Gastroesophageal sphincter (tissue), 4 donors: ENCODE results near the gene ADCY9. TPM values are rescaled to one million over a fixed set of nuclear protein-coding genes. Genes with fewer than 3 reads are reported as not detected.
"Not testable (repeated sequence)": the region's sequence is repeated elsewhere in the genome, so short reads cannot be mapped to it uniquely, and the experiment has no call there.

Experiments
- ATAC-seq: fragments of 150-250 bp; one replicate; pipeline ENCODE4 v1.9.1; 2016; ENCODE audit warnings: mild to moderate bottlenecking, moderate library complexity
- H3K27ac ChIP-seq, 4 donors: fragments of 200-600 bp; sonication (generic) in 3 of 4; 1 replicate in 3 of 4; 2 replicates in 1 of 4; pipeline ENCODE4 v1.5.1; 2016 to 2019
- H3K27me3 ChIP-seq: fragments of 200-600 bp; sonication (generic); one replicate; pipeline ENCODE4 v1.5.1; 2019
- H3K36me3 ChIP-seq, 2 donors: fragments of 200-600 bp; sonication (generic); one replicate each; pipeline ENCODE4 v1.5.1; 2019; ENCODE audit warnings: control low read depth in 1 of 2
- H3K4me1 ChIP-seq, 3 donors: fragments of 200-600 bp; sonication (generic); 1 replicate in 2 of 3; 2 replicates in 1 of 3; pipeline ENCODE4 v1.5.1; 2016 to 2019; ENCODE audit warnings: control low read depth in 2 of 3
- H3K4me3 ChIP-seq, 2 donors: fragments of 200-600 bp; sonication (generic); one replicate each; pipeline ENCODE4 v1.5.1; 2019; ENCODE audit warnings: mild to moderate bottlenecking in 1 of 2, moderate library complexity in 1 of 2
- H3K9me3 ChIP-seq, 3 donors: fragments of 200-600 bp; sonication (generic); one replicate each; pipeline ENCODE4 v1.5.1; 2017 to 2019; ENCODE audit warnings: control low read depth in 2 of 3
- CTCF ChIP-seq, 4 experiments: fragments of 200-600 bp in 2 of 4; fragments of 450-650 bp in 2 of 4; sonication (generic) in 1 of 4; IDR thresholded peaks; one replicate each; pipeline ENCODE4 v1.5.1; 2017 to 2019; ENCODE audit warnings: antibody characterized with exemption in 4 of 4, mild to moderate bottlenecking in 2 of 4, moderate library complexity in 2 of 4
- EP300 ChIP-seq: sonication (generic); formaldehyde crosslinking; IDR thresholded peaks from one replicate; pipeline ENCODE4 v1.6.1; 2017; ENCODE audit warnings: antibody characterized with exemption, mild to moderate bottlenecking
- POLR2A ChIP-seq, 2 donors: fragments of 450-650 bp; IDR thresholded peaks; one replicate each; pipeline ENCODE4 v1.6.1; 2017; ENCODE audit warnings: antibody characterized with exemption in 2 of 2, mild to moderate bottlenecking in 2 of 2, moderate library complexity in 1 of 2
- POLR2AphosphoS5 ChIP-seq: sonication (generic); formaldehyde crosslinking; IDR thresholded peaks from one replicate; pipeline ENCODE4 v1.6.1; 2017; ENCODE audit warnings: antibody characterized with exemption
- WGBS, 2 donors: methylation state at CpG; one replicate each; pipeline ENCODE4 v1.1.5; 2018; ENCODE audit warnings: low coverage in 1 of 2; 5-methylcytosine and 5-hydroxymethylcytosine counted together
- total RNA-seq, 4 donors: library from RNA; depleted of rRNA; stranded (reverse); fragments of >200 nt; gene quantifications; one replicate each; pipeline ENCODE4 v1.1.0, GENCODE V29; 2016

ADCY9 gene
- total RNA-seq, 4 donors from 2014 or later = 33.0 to 83.5 (median 43.4) TPM

- H3K36me3 ChIP-seq = no peaks in the 10 kb centered on the region
- peak overlapping the region in 3 of 4 donors; percentile 73 to 84 (median 82) for H3K27ac ChIP-seq
- peaks cover 4% of the 10 kb centered on the region for H3K27me3 ChIP-seq
- H3K9me3 ChIP-seq = no peaks in the 10 kb centered on the region
- H3K4me1 ChIP-seq = peaks cover 0 to 43% (median 12%) of the 10 kb centered on the region in 3 donors
- H3K4me3 ChIP-seq = no peak overlapping the region
- WGBS, 2 donors = 38% methylated on average over 3 of the region's 9 CpGs; no CpG with 5 or more reads in 1 of the 2 donors
- peak; percentile 82 for ATAC-seq
- TF ChIP-seq POLR2AphosphoS5 (peak; percentile 28), CTCF (IDR thresholded peaks at IDR 0.05) (no peak), POLR2A (IDR thresholded peaks at IDR 0.05) (no peak)
Measured at GRCh38 chr16:3952737-3953131, 163.5 kb downstream of the ADCY9 start.

DNA sequence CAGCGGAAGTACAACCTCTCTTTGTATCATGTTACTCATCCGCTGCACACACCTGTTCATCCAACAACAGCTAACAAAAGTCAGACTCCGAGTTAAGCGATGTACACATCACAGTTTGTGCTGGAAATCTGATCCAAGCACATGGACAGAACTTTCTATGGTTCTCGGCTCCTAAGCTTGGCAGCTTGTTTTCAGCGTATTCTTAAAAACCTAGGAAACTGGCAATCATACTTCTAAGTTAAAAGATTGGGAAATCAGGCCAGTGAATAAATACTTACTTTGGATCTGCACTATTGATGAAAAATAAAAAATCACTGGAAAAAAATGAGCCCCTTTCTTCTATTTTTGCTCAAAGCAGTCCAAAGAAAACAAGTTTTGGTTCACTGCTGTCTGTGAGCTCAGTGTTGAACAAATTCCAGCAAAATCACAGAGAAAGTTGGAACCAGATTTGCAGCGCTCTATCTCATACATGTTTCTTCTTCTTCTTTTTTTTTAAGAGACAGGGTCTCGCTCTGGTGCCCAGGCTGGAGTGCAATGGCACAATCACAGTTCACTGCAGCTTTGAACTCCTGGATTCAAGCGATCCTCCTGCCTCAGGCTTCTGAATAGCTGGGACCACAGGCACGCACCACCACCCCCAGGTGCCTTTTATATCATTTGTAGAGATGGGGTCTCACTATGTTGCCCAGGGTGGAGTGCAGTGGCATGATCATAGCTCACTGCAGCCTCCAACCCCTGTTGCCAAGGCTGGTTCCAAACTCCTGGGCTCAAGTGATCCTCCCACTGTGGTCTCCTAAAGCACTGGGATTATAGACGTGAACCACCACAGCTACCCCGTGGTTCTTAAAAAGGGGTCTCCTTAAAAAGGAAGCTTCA lies 164.1 kb downstream of the ADCY9 start:
- TF ChIP-seq EP300 (no peak), POLR2AphosphoS5 (no peak), POLR2A (IDR thresholded peaks at IDR 0.05) (no peak), CTCF (IDR thresholded peaks at IDR 0.05) (no peak)
- peak; percentile 9 for ATAC-seq
- peaks cover 0 to 43% (median 12%) of the 10 kb centered on the region in 3 donors for H3K4me1 ChIP-seq
- H3K27ac ChIP-seq = peak overlapping the region in 3 of 4 donors; percentile 73 to 84 (median 82)
- no peaks in the 10 kb centered on the region for H3K9me3 ChIP-seq
- WGBS, 2 donors = 42 to 66% methylated on average over 7 to 8 of the region's 12 CpGs
- no peaks in the 10 kb centered on the region for H3K36me3 ChIP-seq
- H3K4me3 ChIP-seq = no peak overlapping the region
- H3K27me3 ChIP-seq = peaks cover 3% of the 10 kb centered on the region

DNA sequence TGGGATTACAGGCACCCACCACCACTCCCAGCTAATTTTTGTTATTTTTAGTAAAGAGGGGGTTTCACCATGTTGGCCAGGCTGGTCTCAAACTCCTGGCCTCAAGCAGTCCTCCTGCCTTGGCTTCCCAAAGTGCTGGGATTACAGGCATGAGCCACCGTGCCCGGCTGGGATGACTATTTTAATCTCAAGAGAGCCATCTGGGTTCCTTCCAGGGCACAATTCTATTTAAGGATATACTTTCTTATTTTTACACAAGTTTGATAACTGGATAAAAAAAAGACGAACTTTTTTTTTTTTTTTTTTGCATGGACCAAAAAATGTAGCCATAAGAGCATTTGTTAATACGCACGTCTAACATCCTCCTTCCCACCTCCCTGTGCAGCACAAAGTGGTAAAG lies 164.9 kb downstream of the ADCY9 start:
- not testable (repeated sequence) for H3K27me3 ChIP-seq, H3K4me3 ChIP-seq, ATAC-seq, H3K9me3 ChIP-seq, H3K36me3 ChIP-seq
- WGBS, 2 donors = 44 to 48% methylated on average over 4 to 5 of the region's 5 CpGs
- Histone ChIP-seq H3K27ac (peak overlapping the region in 3 of 4 donors; percentile 73 to 84 (median 82)), H3K4me1 (peaks cover 0 to 49% (median 12%) of the 10 kb centered on the region in 3 donors)

- Histone ChIP-seq H3K36me3 (no peaks in the 10 kb centered on the region), H3K9me3 (no peaks in the 10 kb centered on the region), H3K27ac (peak overlapping the region; percentile 54 to 85 (median 83)), H3K27me3 (peaks cover 3% of the 10 kb centered on the region), H3K4me1 (peaks cover 0 to 57% (median 12%) of the 10 kb centered on the region in 3 donors), H3K4me3 (peak overlapping the region in 1 of 2 donors; percentile 26)
- peak; percentile 83 for ATAC-seq
- no peak for TF ChIP-seq EP300
- peak; percentile 69 for TF ChIP-seq POLR2AphosphoS5
- 23 to 32% methylated on average over 15 to 23 of the region's 32 CpGs for WGBS, 2 donors
Measured at GRCh38 chr16:3950343-3951193, 165.7 kb downstream of the ADCY9 start.

GRCh38 chr16:3949946-3950342 lies 166.3 kb downstream of the ADCY9 start:
- 49 to 65% methylated on average over 4 to 6 of the region's 9 CpGs for WGBS, 2 donors
- H3K27ac ChIP-seq = peak overlapping the region; percentile 31 to 85 (median 83)
- H3K9me3 ChIP-seq = no peaks in the 10 kb centered on the region
- H3K36me3 ChIP-seq = no peaks in the 10 kb centered on the region
- no peak for ATAC-seq
- TF ChIP-seq CTCF (IDR thresholded peaks at IDR 0.05) (no peak), POLR2AphosphoS5 (no peak), POLR2A (IDR thresholded peaks at IDR 0.05) (no peak), EP300 (no peak)
- H3K4me3 ChIP-seq = peak overlapping the region in 1 of 2 donors; percentile 26
- peaks cover 0 to 58% (median 12%) of the 10 kb centered on the region in 3 donors for H3K4me1 ChIP-seq
- H3K27me3 ChIP-seq = peaks cover 3% of the 10 kb centered on the region
